Hepatocyte (in vitro differentiated cells): ENCODE data around the gene EIPR1. TPM values are rescaled to one million over a fixed set of nuclear protein-coding genes. Genes with fewer than 3 reads are reported as not detected.

Experiments
- DNase-seq: peaks from one replicate; pipeline ENCODE4 v3.0.0-alpha.2; 2016; ENCODE audit warnings: low spot score
- H2AFZ ChIP-seq: fragments of 200-600 bp; sonication (generic); 2 replicates; pipeline ENCODE4 v1.6.0; 2016; ENCODE audit warnings: antibody characterized with exemption, mild to moderate bottlenecking
- H3K27ac ChIP-seq: fragments of 200-600 bp; sonication (generic); 2 replicates; pipeline ENCODE4 v1.5.1; 2016; ENCODE audit warnings: mild to moderate bottlenecking
- H3K27me3 ChIP-seq: fragments of 200-600 bp; sonication (generic); 2 replicates; pipeline ENCODE4 v1.6.1; 2016
- H3K36me3 ChIP-seq: fragments of 200-600 bp; sonication (generic); replicated peaks from 2 replicates; pipeline ENCODE4 v1.5.1; 2016; ENCODE audit warnings: low read depth; ENCODE audit not compliant: insufficient read depth
- H3K4me1 ChIP-seq: fragments of 200-600 bp; sonication (generic); 2 replicates; pipeline ENCODE4 v1.5.1; 2016; ENCODE audit warnings: mild to moderate bottlenecking, moderate library complexity; ENCODE audit not compliant: insufficient read depth
- H3K4me2 ChIP-seq: fragments of 200-600 bp; sonication (generic); 2 replicates; pipeline ENCODE4 v1.6.0; 2016
- H3K4me3 ChIP-seq: fragments of 200-600 bp; sonication (generic); 2 replicates; pipeline ENCODE4 v1.5.1; 2016; ENCODE audit warnings: mild to moderate bottlenecking
- H3K79me2 ChIP-seq: fragments of 200-600 bp; sonication (generic); 2 replicates; pipeline ENCODE4 v1.6.0; 2017; ENCODE audit warnings: mild to moderate bottlenecking
- H3K9me2 ChIP-seq: fragments of 200-600 bp; sonication (generic); replicated peaks from 2 replicates; pipeline ENCODE4 v1.6.0; 2017; ENCODE audit warnings: mild to moderate bottlenecking; ENCODE audit not compliant: insufficient read depth
- H3K9me3 ChIP-seq: fragments of 200-600 bp; sonication (generic); 2 replicates; pipeline ENCODE4 v1.5.1; 2016; ENCODE audit warnings: low read depth, mild to moderate bottlenecking
- H4K20me1 ChIP-seq: fragments of 200-600 bp; sonication (generic); 2 replicates; pipeline ENCODE4 v1.6.0; 2016; ENCODE audit warnings: mild to moderate bottlenecking; ENCODE audit not compliant: insufficient read depth, poor library complexity, severe bottlenecking
- EZH2 ChIP-seq: fragments of 200-600 bp; sonication (generic); IDR thresholded peaks from 2 replicates; pipeline ENCODE4 v1.6.1; 2016; ENCODE audit warnings: antibody characterized with exemption, mild to moderate bottlenecking, borderline replicate concordance
- EZH2phosphoT487 ChIP-seq: fragments of 200-600 bp; sonication (generic); IDR thresholded peaks from one replicate; pipeline ENCODE4 v1.6.1; 2018; ENCODE audit warnings: antibody characterized with exemption, mild to moderate bottlenecking, low read depth, moderate library complexity; ENCODE audit not compliant: unreplicated experiment, severe bottlenecking
- WGBS: methylation state at CpG from one replicate; pipeline ENCODE4 v1.1.6; 2016; ENCODE audit warnings: low lambda C conversion rate; ENCODE audit errors: missing lambda C conversion rate; 5-methylcytosine and 5-hydroxymethylcytosine counted together
- polyA plus RNA-seq: library from polyadenylated mRNA; unstranded; fragments of >200 nt; fragmentation: Nextera tagmentation; extraction: Ambion mirVana; gene quantifications from 2 replicates; pipeline ENCODE4 v1.2.1, GENCODE V29; 2016
- total RNA-seq: library from RNA; depleted of rRNA; stranded (reverse); fragments of >200 nt; gene quantifications from 2 replicates; pipeline ENCODE4 v1.2.3, GENCODE V29; 2014
- TF ChIP-seq, protein P1 (sequence below): fragments of 200-600 bp; sonication (generic); IDR thresholded peaks from 2 replicates; pipeline ENCODE4 v1.5.1; 2016; ENCODE audit warnings: antibody characterized with exemption, mild to moderate bottlenecking; ENCODE audit not compliant: poor library complexity

Gene EIPR1
- total and polyA plus RNA-seq, 2 experiments from 2014 or later = 27.4 to 42.3 TPM

DNA sequence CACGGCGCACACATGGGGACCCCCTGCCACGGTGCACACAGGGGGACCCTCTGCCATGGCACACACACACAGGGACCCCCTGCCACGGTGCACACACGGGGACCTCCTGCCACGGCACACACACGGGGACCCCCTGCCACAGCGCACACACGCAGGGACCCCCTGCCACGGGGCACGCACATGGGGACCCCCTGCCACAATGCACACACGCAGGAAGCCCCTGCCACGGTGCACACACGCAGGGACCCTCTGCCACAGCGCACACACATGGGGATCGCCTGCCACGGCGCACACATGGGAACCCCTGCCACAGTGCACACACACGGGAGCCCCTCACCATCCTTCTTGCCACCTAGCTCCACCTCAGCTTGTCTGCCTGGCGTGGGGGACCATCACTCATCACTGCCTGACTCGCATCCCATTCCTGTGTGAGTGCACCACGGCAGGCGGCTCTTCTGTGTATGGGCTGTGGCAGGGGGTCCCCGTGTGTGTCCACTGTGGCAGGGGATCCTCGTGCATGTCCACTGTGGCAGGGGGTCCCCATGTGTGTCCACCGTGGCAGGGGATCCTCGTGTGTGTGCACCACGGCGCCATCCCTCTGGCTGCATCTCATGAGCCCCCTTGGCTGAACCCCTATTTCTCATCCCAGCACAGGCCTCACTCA, 206.7 kb downstream of the EIPR1 start:
- Histone ChIP-seq H3K9me3 (no peaks in the 10 kb centered on the region), H3K4me1 (peaks cover 4% of the 10 kb centered on the region), H3K27ac (no peak overlapping the region), H3K36me3 (no peaks in the 10 kb centered on the region), H3K79me2 (no peaks in the 10 kb centered on the region), H3K4me2 (no peak overlapping the region), H4K20me1 (no peaks in the 10 kb centered on the region), H2AFZ (no peak overlapping the region), H3K27me3 (no peaks in the 10 kb centered on the region), H3K9me2 (no peaks in the 10 kb centered on the region), H3K4me3 (no peak overlapping the region)
- WGBS = 92% methylated on average over 21 of the region's 29 CpGs
- DNase-seq = no peak
- TF ChIP-seq EZH2phosphoT487 = no peak
- TF ChIP-seq, protein P1, sequence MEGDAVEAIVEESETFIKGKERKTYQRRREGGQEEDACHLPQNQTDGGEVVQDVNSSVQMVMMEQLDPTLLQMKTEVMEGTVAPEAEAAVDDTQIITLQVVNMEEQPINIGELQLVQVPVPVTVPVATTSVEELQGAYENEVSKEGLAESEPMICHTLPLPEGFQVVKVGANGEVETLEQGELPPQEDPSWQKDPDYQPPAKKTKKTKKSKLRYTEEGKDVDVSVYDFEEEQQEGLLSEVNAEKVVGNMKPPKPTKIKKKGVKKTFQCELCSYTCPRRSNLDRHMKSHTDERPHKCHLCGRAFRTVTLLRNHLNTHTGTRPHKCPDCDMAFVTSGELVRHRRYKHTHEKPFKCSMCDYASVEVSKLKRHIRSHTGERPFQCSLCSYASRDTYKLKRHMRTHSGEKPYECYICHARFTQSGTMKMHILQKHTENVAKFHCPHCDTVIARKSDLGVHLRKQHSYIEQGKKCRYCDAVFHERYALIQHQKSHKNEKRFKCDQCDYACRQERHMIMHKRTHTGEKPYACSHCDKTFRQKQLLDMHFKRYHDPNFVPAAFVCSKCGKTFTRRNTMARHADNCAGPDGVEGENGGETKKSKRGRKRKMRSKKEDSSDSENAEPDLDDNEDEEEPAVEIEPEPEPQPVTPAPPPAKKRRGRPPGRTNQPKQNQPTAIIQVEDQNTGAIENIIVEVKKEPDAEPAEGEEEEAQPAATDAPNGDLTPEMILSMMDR = no peak
- no peak for TF ChIP-seq EZH2

DNA sequence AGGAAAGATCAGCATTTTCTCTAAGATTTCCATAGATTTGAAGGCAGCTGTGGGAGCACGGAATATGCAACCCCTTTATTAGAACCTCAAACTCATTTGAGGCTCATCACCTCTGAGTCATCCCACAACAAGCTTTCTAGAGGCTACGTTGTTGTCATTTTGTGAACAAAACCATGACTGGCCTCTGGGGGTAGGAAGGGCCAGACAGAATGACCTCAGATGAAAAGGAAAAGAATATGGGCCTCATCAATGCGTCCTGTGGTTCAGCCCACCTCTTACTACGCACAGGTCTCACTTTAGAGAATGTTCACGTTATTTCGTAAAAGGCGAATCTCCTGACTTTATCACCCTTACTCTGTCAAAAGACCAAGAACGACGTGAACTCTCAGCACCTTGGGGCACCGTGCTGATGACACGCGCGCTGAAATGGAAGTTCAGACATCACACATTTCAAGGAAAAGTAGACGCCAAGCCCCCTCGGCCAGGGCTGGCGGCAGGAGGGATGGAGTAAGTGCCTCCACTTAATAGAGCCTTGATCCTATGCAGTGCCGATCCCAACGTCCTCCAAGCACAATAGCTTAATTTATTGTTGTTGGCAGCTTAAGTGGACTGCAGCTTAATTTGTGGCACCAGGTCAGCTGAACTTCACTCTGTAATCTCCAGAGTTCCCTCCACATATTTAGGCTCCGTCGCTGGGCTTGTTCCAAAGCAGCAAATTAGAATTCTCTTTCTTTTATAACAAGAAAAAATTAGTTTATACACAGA, 208.3 kb downstream of the EIPR1 start:
- Histone ChIP-seq H3K36me3 (no peaks in the 10 kb centered on the region), H3K4me1 (peaks cover 4% of the 10 kb centered on the region), H3K9me2 (no peaks in the 10 kb centered on the region), H3K4me2 (no peak overlapping the region), H2AFZ (no peak overlapping the region), H3K4me3 (no peak overlapping the region), H3K79me2 (no peaks in the 10 kb centered on the region), H3K27me3 (no peaks in the 10 kb centered on the region), H3K27ac (no peak overlapping the region), H3K9me3 (no peaks in the 10 kb centered on the region), H4K20me1 (no peaks in the 10 kb centered on the region)
- no peak for DNase-seq
- 77% methylated on average over 20 of the region's 20 CpGs for WGBS
- no peak for TF ChIP-seq EZH2
- TF ChIP-seq, protein P1 = no peak
- no peak for TF ChIP-seq EZH2phosphoT487

GRCh38 chr2:3168230-3168891, 209.3 kb downstream of the EIPR1 start:
- H3K4me3 ChIP-seq = no peak overlapping the region
- no peaks in the 10 kb centered on the region for H3K9me3 ChIP-seq
- no peaks in the 10 kb centered on the region for H3K36me3 ChIP-seq
- DNase-seq = no peak
- H3K27ac ChIP-seq = no peak overlapping the region
- no peak overlapping the region for H2AFZ ChIP-seq
- no peak overlapping the region for H3K4me2 ChIP-seq
- H3K27me3 ChIP-seq = no peaks in the 10 kb centered on the region
- H4K20me1 ChIP-seq = no peaks in the 10 kb centered on the region
- H3K4me1 ChIP-seq = peaks cover 4% of the 10 kb centered on the region
- H3K79me2 ChIP-seq = no peaks in the 10 kb centered on the region
- no peak for TF ChIP-seq EZH2
- TF ChIP-seq EZH2phosphoT487 = no peak
- WGBS = 59% methylated on average over 17 of the region's 17 CpGs
- H3K9me2 ChIP-seq = no peaks in the 10 kb centered on the region

DNA sequence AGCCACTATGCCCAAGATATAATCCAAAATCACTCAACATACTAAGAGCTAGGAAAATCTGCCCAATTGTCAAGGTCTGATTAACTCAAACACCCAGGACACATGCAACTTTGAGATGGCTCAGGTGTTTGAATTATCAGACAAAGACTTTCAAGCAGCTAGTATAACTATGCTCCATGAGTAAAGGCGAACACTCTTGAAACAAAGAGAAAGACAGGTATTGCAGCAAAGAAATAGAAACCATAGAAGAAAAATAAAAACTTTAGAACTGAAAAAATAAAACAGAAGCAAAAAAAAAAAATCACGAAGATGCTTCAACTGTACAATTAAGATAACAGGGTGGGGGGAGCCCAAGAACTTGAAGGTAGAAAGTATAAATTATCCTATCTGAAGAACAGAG, 214.2 kb downstream of the EIPR1 start:
- H3K4me2 ChIP-seq = no peak overlapping the region
- no peaks in the 10 kb centered on the region for H3K79me2 ChIP-seq
- H3K36me3 ChIP-seq = no peaks in the 10 kb centered on the region
- no peaks in the 10 kb centered on the region for H3K27me3 ChIP-seq
- TF ChIP-seq EZH2 (no peak), EZH2phosphoT487 (no peak)
- TF ChIP-seq, protein P1 = no peak
- H3K4me1 ChIP-seq = peaks cover 3% of the 10 kb centered on the region
- H3K9me2 ChIP-seq = no peaks in the 10 kb centered on the region
- no peak overlapping the region for H2AFZ ChIP-seq
- H3K9me3 ChIP-seq = no peaks in the 10 kb centered on the region
- no peaks in the 10 kb centered on the region for H4K20me1 ChIP-seq
- H3K4me3 ChIP-seq = no peak overlapping the region
- WGBS = 91% methylated on average over 2 of the region's 2 CpGs
- no peak overlapping the region for H3K27ac ChIP-seq
- DNase-seq = no peak
